Esophagus muscularis mucosa (tissue), 3 donors: ENCODE measurements around the gene POLR3B.

Experiments
- POLR2A ChIP-seq: fragments of 450-650 bp; IDR thresholded peaks from one replicate; pipeline ENCODE4 v1.6.1; 2017; ENCODE audit warnings: antibody characterized with exemption, moderate library complexity, mild to moderate bottlenecking, low read depth
- POLR2AphosphoS5 ChIP-seq, 2 donors: sonication (generic); formaldehyde crosslinking; IDR thresholded peaks; one replicate each; pipeline ENCODE4 v1.6.1; 2017; ENCODE audit warnings: antibody characterized with exemption in 2 of 2
- TF ChIP-seq, protein P1 (sequence below), 3 experiments: fragments of 200-600 bp in 2 of 3; fragments of 450-650 bp in 1 of 3; sonication (generic) in 2 of 3; IDR thresholded peaks; one replicate each; pipeline ENCODE4 v1.5.1; 2017 to 2019; ENCODE audit warnings: antibody characterized with exemption in 3 of 3, mild to moderate bottlenecking in 2 of 3, moderate library complexity in 1 of 3

DNA sequence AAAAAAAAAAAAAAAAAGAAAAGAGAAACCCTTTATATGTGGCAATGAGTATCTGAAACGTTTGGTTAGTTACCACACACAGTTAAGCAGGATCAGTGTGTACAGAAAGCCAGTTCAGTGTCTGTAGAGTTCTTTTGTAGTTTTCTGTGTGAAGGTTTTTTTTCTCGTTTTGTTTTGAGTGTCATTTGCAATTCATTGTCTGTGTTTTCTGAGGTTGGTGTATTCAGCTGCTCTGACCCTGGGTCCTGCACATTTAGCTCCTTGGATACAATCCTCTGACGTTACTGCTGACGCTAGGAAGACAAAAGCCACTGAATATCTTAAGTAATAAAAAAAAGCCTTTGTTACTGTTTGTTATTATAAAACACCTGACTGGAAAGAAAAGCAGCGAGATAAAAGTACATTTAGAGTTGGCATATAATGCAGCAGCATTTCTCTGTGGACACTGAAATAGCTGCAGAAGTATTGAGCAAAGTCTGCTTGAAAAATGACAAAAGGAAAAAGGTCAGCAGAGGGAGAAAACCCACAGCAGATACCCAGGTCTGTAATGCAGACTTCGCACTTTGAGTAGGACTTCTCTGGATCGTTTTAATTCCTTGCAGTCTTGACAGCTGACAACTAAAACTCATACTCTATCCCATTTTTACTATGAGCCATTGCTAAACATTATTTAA, 89.0 kb downstream of the POLR3B start:
- TF ChIP-seq, protein P1, sequence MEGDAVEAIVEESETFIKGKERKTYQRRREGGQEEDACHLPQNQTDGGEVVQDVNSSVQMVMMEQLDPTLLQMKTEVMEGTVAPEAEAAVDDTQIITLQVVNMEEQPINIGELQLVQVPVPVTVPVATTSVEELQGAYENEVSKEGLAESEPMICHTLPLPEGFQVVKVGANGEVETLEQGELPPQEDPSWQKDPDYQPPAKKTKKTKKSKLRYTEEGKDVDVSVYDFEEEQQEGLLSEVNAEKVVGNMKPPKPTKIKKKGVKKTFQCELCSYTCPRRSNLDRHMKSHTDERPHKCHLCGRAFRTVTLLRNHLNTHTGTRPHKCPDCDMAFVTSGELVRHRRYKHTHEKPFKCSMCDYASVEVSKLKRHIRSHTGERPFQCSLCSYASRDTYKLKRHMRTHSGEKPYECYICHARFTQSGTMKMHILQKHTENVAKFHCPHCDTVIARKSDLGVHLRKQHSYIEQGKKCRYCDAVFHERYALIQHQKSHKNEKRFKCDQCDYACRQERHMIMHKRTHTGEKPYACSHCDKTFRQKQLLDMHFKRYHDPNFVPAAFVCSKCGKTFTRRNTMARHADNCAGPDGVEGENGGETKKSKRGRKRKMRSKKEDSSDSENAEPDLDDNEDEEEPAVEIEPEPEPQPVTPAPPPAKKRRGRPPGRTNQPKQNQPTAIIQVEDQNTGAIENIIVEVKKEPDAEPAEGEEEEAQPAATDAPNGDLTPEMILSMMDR (IDR thresholded peaks at IDR 0.05), result no peak
- TF ChIP-seq POLR2AphosphoS5 (IDR thresholded peaks at IDR 0.05) (no peak), POLR2A (no peak)
